K562 (cell line): ENCODE data around the gene ZEB2. TPM values are rescaled to one million over a fixed set of nuclear protein-coding genes. Genes with fewer than 3 reads are reported as not detected.

Experiments used
- ARNT ChIP-seq, 2 experiments: fragments of 450-650 bp; IDR thresholded peaks; 2 replicates each; pipeline ENCODE4 v1.6.1; 2016; ENCODE audit warnings: mild to moderate bottlenecking in 1 of 2
- ATF7 ChIP-seq: fragments of 450-650 bp; IDR thresholded peaks from 2 replicates; pipeline ENCODE4 v1.7.1; 2014; ENCODE audit warnings: mild to moderate bottlenecking, moderate library complexity
- CBFA2T3 ChIP-seq: fragments of 450-650 bp; IDR thresholded peaks from 2 replicates; pipeline ENCODE4 v1.6.1; 2017
- CREM ChIP-seq: IDR thresholded peaks from 2 replicates; pipeline ENCODE4 v1.6.1; 2014; ENCODE audit warnings: antibody characterized with exemption, low read depth
- DEAF1 ChIP-seq: fragments of 450-650 bp; formaldehyde crosslinking; IDR thresholded peaks from 2 replicates; pipeline ENCODE4 v1.4.0; 2020; ENCODE audit warnings: mild to moderate bottlenecking, moderate library complexity
- DPF2 ChIP-seq: fragments of 450-650 bp; IDR thresholded peaks from 2 replicates; pipeline ENCODE4 v1.6.1; 2016
- HDAC3 ChIP-seq: fragments of 450-650 bp; IDR thresholded peaks from 2 replicates; pipeline ENCODE4 v1.6.1; 2018; ENCODE audit warnings: borderline replicate concordance, mild to moderate bottlenecking, moderate library complexity; ENCODE audit not compliant: partially characterized antibody
- HINFP ChIP-seq: fragments of 450-650 bp; conservative IDR thresholded peaks from 2 replicates; pipeline ENCODE4 v1.6.1; 2016; ENCODE audit warnings: missing genetic modification characterization, low read depth, mild to moderate bottlenecking, control low read depth, missing compliant biosample characterization
- LARP7 ChIP-seq: fragments of 450-650 bp; IDR thresholded peaks from 2 replicates; pipeline ENCODE4 v1.6.1; 2016
- SLC30A9 ChIP-seq: fragments of 250-450 bp; sonication (Bioruptor Pico); IDR thresholded peaks from 2 replicates; pipeline ENCODE4 v1.8.0; 2022; ENCODE audit warnings: mild to moderate bottlenecking, moderate library complexity
- SMAD1 ChIP-seq: fragments of 150-350 bp; IDR thresholded peaks from 2 replicates; pipeline ENCODE4 v1.6.1; 2014; ENCODE audit warnings: low read length, low read depth; ENCODE audit not compliant: partially characterized antibody
- SMAD4 ChIP-seq: fragments of 250-450 bp; sonication (Bioruptor Pico); conservative IDR thresholded peaks from 2 replicates; pipeline ENCODE4 v1.8.0; 2021; ENCODE audit warnings: inconsistent platforms, mild to moderate bottlenecking, moderate library complexity
- SMARCA4 ChIP-seq: fragments of 450-650 bp; IDR thresholded peaks from 2 replicates; pipeline ENCODE4 v1.6.1; 2016
- SOX6 ChIP-seq: fragments of 450-650 bp; IDR thresholded peaks from 2 replicates; pipeline ENCODE4 v1.6.1; 2014; ENCODE audit warnings: mild to moderate bottlenecking
- TAL1 ChIP-seq: fragments of 450-650 bp; IDR thresholded peaks from 2 replicates; pipeline ENCODE4 v1.6.1; 2016; ENCODE audit warnings: mild to moderate bottlenecking
- TRIM24 ChIP-seq, 2 experiments: fragments of 450-650 bp; IDR thresholded peaks; 2 replicates each; pipeline ENCODE4 v1.6.1; 2016
- YY1 ChIP-seq, 3 experiments: IDR thresholded peaks; 2 replicates each; pipeline ENCODE4 v1.6.1; 2011; ENCODE audit warnings: low read length in 2 of 3, mild to moderate bottlenecking in 2 of 3, moderate library complexity in 2 of 3, borderline replicate concordance in 1 of 3, control low read depth in 1 of 3, low read depth in 1 of 3; ENCODE audit not compliant: insufficient read depth in 3 of 3, insufficient replicate concordance in 2 of 3, control insufficient read depth in 1 of 3, insufficient read length in 1 of 3; ENCODE audit errors: extremely low read depth in 1 of 3
- ZNF384 ChIP-seq: IDR thresholded peaks from 2 replicates; pipeline ENCODE4 v1.6.1; 2012; ENCODE audit warnings: low read depth, low read length, improper control_type of control experiment
- ZNF696 ChIP-seq: fragments of 250-450 bp; sonication (Bioruptor Pico); conservative IDR thresholded peaks from 2 replicates; pipeline ENCODE4 v1.4.0; 2020; ENCODE audit warnings: mild to moderate bottlenecking, moderate library complexity
- ZNF764 ChIP-seq: fragments of 250-450 bp; sonication (Bioruptor Pico); IDR thresholded peaks from 2 replicates; pipeline ENCODE4 v1.4.0; 2020; ENCODE audit warnings: low read depth, mild to moderate bottlenecking, moderate library complexity
- polyA plus RNA-seq, 8 experiments: library from polyadenylated mRNA; depleted of rRNA in 4 of 8; stranded (reverse) in 5 of 8; unstranded in 3 of 8; fragments of >200 nt; fragmentation: Nextera tagmentation in 2 of 8; fragmentation: Illumina TruSeq in 1 of 8; extraction: Ambion mirVana in 2 of 8; extraction: Trizol in 1 of 8; gene quantifications; 2 replicates each; pipeline versions ENCODE4 v1.2.1 to v1.2.3, GENCODE V29; 2011 to 2014; ENCODE audit warnings: inconsistent platforms in 1 of 8, missing spikeins in 1 of 8
- total RNA-seq, 7 experiments: library from RNA; depleted of rRNA in 6 of 7; stranded (reverse); fragments of >200 nt in 6 of 7; fragmentation: Illumina TruSeq in 2 of 7; extraction: Trizol in 2 of 7; gene quantifications; 2 replicates each; pipeline versions ENCODE4 v1.2.1 to v1.2.3, GENCODE V29; 2011 to 2021; ENCODE audit warnings: low replicate concordance in 1 of 7
- TF ChIP-seq, protein P1 (sequence below), 2 experiments: fragments of 450-650 bp in 1 of 2; IDR thresholded peaks; 2 replicates each; pipeline ENCODE4 v1.6.1; 2011 to 2017; ENCODE audit warnings: low read depth in 2 of 2, antibody characterized with exemption in 1 of 2, borderline replicate concordance in 1 of 2, low read length in 1 of 2, mild to moderate bottlenecking in 1 of 2, mixed read lengths in 1 of 2; ENCODE audit not compliant: control insufficient read depth in 1 of 2

The ZEB2 gene
- total and polyA plus RNA-seq, 9 of the 15 experiments (the other 6 are each of a cell fraction or from before 2014, with no cell fraction given): 15.1 to 113 (median 72.3) TPM

DNA sequence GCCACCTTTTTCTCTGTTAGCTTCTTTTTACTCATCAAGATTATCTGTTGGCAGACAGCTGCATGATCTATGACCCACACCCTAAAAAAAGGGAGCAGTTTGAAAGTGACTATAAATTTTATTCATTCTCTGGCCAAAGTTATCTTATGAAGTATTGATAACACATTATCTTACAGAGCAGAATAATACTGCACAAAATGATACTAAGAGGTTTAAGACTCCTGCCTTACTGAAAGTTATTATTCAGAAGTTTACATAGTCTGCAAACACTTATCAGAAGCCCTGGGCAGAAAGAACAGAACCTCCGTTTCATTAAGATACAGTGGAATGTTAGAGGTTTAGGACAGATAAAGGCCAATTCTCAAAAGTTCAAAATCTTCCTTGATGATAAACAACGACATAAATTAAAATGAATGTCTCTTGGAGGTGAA is 78.2 kb downstream of the ZEB2 start (continued):
- TF ChIP-seq, protein P1, sequence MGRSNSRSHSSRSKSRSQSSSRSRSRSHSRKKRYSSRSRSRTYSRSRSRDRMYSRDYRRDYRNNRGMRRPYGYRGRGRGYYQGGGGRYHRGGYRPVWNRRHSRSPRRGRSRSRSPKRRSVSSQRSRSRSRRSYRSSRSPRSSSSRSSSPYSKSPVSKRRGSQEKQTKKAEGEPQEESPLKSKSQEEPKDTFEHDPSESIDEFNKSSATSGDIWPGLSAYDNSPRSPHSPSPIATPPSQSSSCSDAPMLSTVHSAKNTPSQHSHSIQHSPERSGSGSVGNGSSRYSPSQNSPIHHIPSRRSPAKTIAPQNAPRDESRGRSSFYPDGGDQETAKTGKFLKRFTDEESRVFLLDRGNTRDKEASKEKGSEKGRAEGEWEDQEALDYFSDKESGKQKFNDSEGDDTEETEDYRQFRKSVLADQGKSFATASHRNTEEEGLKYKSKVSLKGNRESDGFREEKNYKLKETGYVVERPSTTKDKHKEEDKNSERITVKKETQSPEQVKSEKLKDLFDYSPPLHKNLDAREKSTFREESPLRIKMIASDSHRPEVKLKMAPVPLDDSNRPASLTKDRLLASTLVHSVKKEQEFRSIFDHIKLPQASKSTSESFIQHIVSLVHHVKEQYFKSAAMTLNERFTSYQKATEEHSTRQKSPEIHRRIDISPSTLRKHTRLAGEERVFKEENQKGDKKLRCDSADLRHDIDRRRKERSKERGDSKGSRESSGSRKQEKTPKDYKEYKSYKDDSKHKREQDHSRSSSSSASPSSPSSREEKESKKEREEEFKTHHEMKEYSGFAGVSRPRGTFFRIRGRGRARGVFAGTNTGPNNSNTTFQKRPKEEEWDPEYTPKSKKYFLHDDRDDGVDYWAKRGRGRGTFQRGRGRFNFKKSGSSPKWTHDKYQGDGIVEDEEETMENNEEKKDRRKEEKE (IDR thresholded peaks at IDR 0.05; ENCODE audit: borderline replicate concordance in 1 of 2, control insufficient read depth in 1 of 2, low read depth in 2 of 2, low read length in 1 of 2): no peak
- TF ChIP-seq LARP7 (no peak), TRIM24 (IDR thresholded peaks at IDR 0.05) (peak; percentile 79 to 89; a peak in 3 of 4 replicates), TAL1 (peak; percentile 97), ARNT (IDR thresholded peaks at IDR 0.05) (peak; percentile 71 to 82; a peak in 3 of 4 replicates), CREM (0 out of 2 replicates have a peak, but pooled peaks have one; percentile 22), SMAD1 (peak; percentile 58), SOX6 (peak; percentile 97), ZNF696 (CRISPR knock-in tag) (no peak; the same call in 1 of the 2 replicates), YY1 (IDR thresholded peaks at IDR 0.05; ENCODE audit: borderline replicate concordance in 1 of 3, control insufficient read depth in 1 of 3, extremely low read depth in 1 of 3, insufficient read depth in 3 of 3, insufficient read length in 1 of 3, insufficient replicate concordance in 2 of 3, low read depth in 1 of 3, low read length in 2 of 3) (no peak), SLC30A9 (CRISPR knock-in tag) (no peak), DPF2 (peak; percentile 98), HDAC3 (peak; percentile 89), SMAD4 (CRISPR knock-in tag) (peak; percentile 50; the same call in 1 of the 2 replicates), ZNF764 (no peak), ATF7 (peak; percentile 32; the same call in 1 of the 2 replicates), SMARCA4 (peak; percentile 96), ZNF384 (peak; percentile 63; the same call in 1 of the 2 replicates), HINFP (tag) (no peak), DEAF1 (CRISPR knock-in tag) (0 out of 2 replicates have a peak, but pooled peaks have one; percentile 19), CBFA2T3 (peak; percentile 98)
